ENCODE data around the gene MYL9.
A peak's percentile ranks its signal among the peaks of the same experiment; 100 is the strongest.

- TF ChIP-seq CTCF (IDR thresholded peaks at IDR 0.05; ENCODE audit: low read depth, low read length) (peak; percentile 53), POLR2A (IDR thresholded peaks at IDR 0.05; ENCODE audit: extremely low read depth, insufficient read length) (no peak)
Observed at GRCh38 chr20:36493051-36493800, 48.1 kb upstream of the MYL9 start.

Measured in NB4 (cell line).